Stimulated activated CD8-positive, alpha-beta memory T cell treated with anti-CD3 and anti-CD28 coated beads, Interleukin-4, amount 100 ng/mL, for 48 hours (primary cell): ENCODE results near the gene ZC3H8.
"Not testable (repeated sequence)": the region's sequence is repeated elsewhere in the genome, so short reads cannot be mapped to it uniquely, and the experiment has no call there.

Source experiments
- DNase-seq: peaks from one replicate; pipeline ENCODE4 v3.0.0-alpha.2; 2020

ZC3H8 gene

GRCh38 chr2:112254466-112255240 lies at the start of gene ZC3H8:
ZC3H8 (minus strand) TSS chr2:112255042; CDS start chr2:112254981, 61 bp downstream.
- DNase-seq: peak; percentile 97

GRCh38 chr2:112304298-112304941 lies 49.6 kb upstream of the ZC3H8 start:
- no peak for DNase-seq

- DNase-seq: no peak
These were observed 47.1 kb upstream of the ZC3H8 start for GRCh38 chr2:112301973-112302372.

- no peak for DNase-seq
These were observed 46.3 kb upstream of the ZC3H8 start for GRCh38 chr2:112301171-112301584.

- no peak for DNase-seq
These were observed 41.6 kb upstream of the ZC3H8 start for GRCh38 chr2:112296407-112296806.

GRCh38 chr2:112295407-112296078 lies 40.7 kb upstream of the ZC3H8 start:
- DNase-seq: no peak

- DNase-seq: no peak
These were observed 39.0 kb upstream of the ZC3H8 start for GRCh38 chr2:112293636-112294401.

GRCh38 chr2:112290648-112291047 lies 35.8 kb upstream of the ZC3H8 start:
- no peak for DNase-seq

GRCh38 chr2:112290088-112290487 lies 35.2 kb upstream of the ZC3H8 start:
- no peak for DNase-seq

GRCh38 chr2:112283535-112283934 lies 28.7 kb upstream of the ZC3H8 start:
- not testable (repeated sequence) for DNase-seq

GRCh38 chr2:112282066-112282465 lies 27.2 kb upstream of the ZC3H8 start:
- not testable (repeated sequence) for DNase-seq

GRCh38 chr2:112277596-112278220 lies 22.9 kb upstream of the ZC3H8 start:
- no peak for DNase-seq

GRCh38 chr2:112276954-112277353 lies 22.1 kb upstream of the ZC3H8 start:
- DNase-seq: no peak

GRCh38 chr2:112275887-112276773 lies 21.3 kb upstream of the ZC3H8 start:
- DNase-seq: peak; percentile 84

GRCh38 chr2:112275311-112275886 lies 20.6 kb upstream of the ZC3H8 start, which contains the start of gene ZC3H6:
ZC3H6 (plus strand) TSS chr2:112275597; CDS start chr2:112275995, 398 bp downstream.
- DNase-seq: peak; percentile 100

GRCh38 chr2:112273349-112273748 lies 18.5 kb upstream of the ZC3H8 start:
- no peak for DNase-seq

GRCh38 chr2:112272669-112273068 lies 17.8 kb upstream of the ZC3H8 start:
- DNase-seq: no peak

GRCh38 chr2:112268547-112268946 lies 13.7 kb upstream of the ZC3H8 start:
- DNase-seq: no peak

GRCh38 chr2:112262876-112263275 lies 8.0 kb upstream of the ZC3H8 start:
- DNase-seq: no peak

- DNase-seq: no peak
These were observed 5.4 kb upstream of the ZC3H8 start for GRCh38 chr2:112260295-112260625.
